ENCODE results near the gene TEKT3. TPM values are rescaled to one million over a fixed set of nuclear protein-coding genes. Genes with fewer than 3 reads are reported as not detected.

TEKT3 gene
- total RNA-seq, 4 donors from 2014 or later: not detected

GRCh38 chr17:15348021-15348420, 6.6 kb upstream of the TEKT3 start:
- no peaks in the 10 kb centered on the region for H3K9me3 ChIP-seq
- intact Hi-C loops (cut with DNase I): loop anchor here (5.0 kb wide), 1 partner anchor 76 kb away; no protein-coding TSS in a partner anchor
- DNase-seq (ENCODE audit: extremely low spot score): no peak
- no peaks in the 10 kb centered on the region for H3K36me3 ChIP-seq
- WGBS: 32% methylated on average over 4 of the region's 4 CpGs
- TF ChIP-seq, protein P1, sequence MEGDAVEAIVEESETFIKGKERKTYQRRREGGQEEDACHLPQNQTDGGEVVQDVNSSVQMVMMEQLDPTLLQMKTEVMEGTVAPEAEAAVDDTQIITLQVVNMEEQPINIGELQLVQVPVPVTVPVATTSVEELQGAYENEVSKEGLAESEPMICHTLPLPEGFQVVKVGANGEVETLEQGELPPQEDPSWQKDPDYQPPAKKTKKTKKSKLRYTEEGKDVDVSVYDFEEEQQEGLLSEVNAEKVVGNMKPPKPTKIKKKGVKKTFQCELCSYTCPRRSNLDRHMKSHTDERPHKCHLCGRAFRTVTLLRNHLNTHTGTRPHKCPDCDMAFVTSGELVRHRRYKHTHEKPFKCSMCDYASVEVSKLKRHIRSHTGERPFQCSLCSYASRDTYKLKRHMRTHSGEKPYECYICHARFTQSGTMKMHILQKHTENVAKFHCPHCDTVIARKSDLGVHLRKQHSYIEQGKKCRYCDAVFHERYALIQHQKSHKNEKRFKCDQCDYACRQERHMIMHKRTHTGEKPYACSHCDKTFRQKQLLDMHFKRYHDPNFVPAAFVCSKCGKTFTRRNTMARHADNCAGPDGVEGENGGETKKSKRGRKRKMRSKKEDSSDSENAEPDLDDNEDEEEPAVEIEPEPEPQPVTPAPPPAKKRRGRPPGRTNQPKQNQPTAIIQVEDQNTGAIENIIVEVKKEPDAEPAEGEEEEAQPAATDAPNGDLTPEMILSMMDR (IDR thresholded peaks at IDR 0.05): no peak
- TF ChIP-seq POLR2A (IDR thresholded peaks at IDR 0.05; ENCODE audit: low read depth) (no peak), POLR2AphosphoS5 (IDR thresholded peaks at IDR 0.05) (no peak), EP300 (IDR thresholded peaks at IDR 0.05) (no peak)
- peaks cover 5 to 33% (median 22%) of the 10 kb centered on the region in 4 donors for H3K4me1 ChIP-seq
- H3K4me3 ChIP-seq: no peak overlapping the region
- H3K27me3 ChIP-seq: peaks cover 0 to 20% (median 0%) of the 10 kb centered on the region in 4 donors
- H3K27ac ChIP-seq (replicated peaks in 1 of 4): no peak overlapping the region

DNA sequence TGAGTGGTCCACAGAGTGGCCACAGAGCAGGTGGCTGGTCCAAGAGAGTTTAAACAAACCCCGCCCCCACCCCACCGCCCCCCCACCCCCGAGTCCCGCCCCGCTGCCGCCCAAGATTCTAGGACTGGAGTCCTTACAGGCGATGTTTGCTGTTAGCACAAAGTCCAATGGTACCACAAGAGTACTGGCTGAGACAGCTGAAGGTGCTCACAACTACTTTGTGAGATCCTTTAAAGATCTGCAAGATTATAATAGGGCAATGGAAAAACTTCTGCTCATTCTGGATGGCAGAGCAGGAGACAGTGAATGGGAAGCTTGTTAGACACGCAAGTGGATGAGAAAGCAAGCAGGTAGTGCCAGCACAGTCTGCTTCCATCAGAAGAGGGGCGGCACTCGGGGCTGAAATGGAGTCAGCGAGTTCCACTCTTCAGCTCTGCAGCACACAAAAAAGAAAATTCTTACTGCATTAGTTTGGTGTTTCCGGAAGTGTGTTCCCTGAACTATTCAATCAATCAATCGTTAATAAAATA, 4.7 kb upstream of the TEKT3 start:
- peaks cover 0 to 39% (median 0%) of the 10 kb centered on the region in 4 donors for H3K27me3 ChIP-seq
- H3K36me3 ChIP-seq: no peaks in the 10 kb centered on the region
- no peak for DNase-seq (ENCODE audit: extremely low spot score)
- H3K4me1 ChIP-seq: peaks cover 5 to 26% (median 24%) of the 10 kb centered on the region in 4 donors
- no peaks in the 10 kb centered on the region for H3K9me3 ChIP-seq
- intact Hi-C loops (cut with DNase I): loop anchor here (5.0 kb wide), 1 partner anchor 74 kb away; no protein-coding TSS in a partner anchor
- no peak for TF ChIP-seq POLR2AphosphoS5 (IDR thresholded peaks at IDR 0.05)
- no peak for TF ChIP-seq EP300 (IDR thresholded peaks at IDR 0.05)
- TF ChIP-seq, protein P1 (IDR thresholded peaks at IDR 0.05): no peak
- no peak for TF ChIP-seq POLR2A (IDR thresholded peaks at IDR 0.05; ENCODE audit: low read depth)
- H3K4me3 ChIP-seq: no peak overlapping the region
- 84% methylated on average over 10 of the region's 13 CpGs for WGBS
- H3K27ac ChIP-seq (replicated peaks in 1 of 4): no peak overlapping the region

DNA sequence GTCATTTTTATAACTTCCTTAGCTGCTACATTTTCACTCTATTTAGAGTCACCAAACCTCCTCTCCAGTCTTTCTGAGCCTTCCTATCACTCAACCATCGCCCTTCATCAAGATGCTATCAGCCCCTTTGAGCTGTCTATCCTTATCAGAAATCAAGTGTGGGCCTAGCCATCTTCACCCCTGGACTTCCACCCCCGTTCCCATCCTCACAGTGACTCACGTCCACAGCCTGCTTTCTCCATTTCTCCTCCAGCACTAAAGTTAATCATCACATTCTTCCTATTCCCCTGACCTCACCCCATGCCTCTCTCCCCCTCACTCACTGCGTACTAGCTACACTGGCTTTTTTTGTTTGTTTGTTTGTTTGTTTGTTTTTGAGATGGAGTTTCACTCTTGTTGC, 2.4 kb upstream of the TEKT3 start:
- TF ChIP-seq EP300 (IDR thresholded peaks at IDR 0.05) (no peak), POLR2AphosphoS5 (IDR thresholded peaks at IDR 0.05) (no peak), POLR2A (IDR thresholded peaks at IDR 0.05; ENCODE audit: low read depth) (no peak)
- TF ChIP-seq, protein P1 (IDR thresholded peaks at IDR 0.05): no peak
- H3K4me3 ChIP-seq: no peak overlapping the region
- H3K9me3 ChIP-seq: no peaks in the 10 kb centered on the region

GRCh38 chr17:15342460-15342859, 1.1 kb upstream of the TEKT3 start:
- Histone ChIP-seq H3K9me3 (no peaks in the 10 kb centered on the region), H3K4me3 (no peak overlapping the region), H3K27me3 (peaks cover 0 to 43% (median 0%) of the 10 kb centered on the region in 4 donors), H3K36me3 (no peaks in the 10 kb centered on the region), H3K4me1 (peaks cover 5 to 19% (median 14%) of the 10 kb centered on the region in 4 donors), H3K27ac (replicated peaks in 1 of 4) (no peak overlapping the region)
- WGBS: 81% methylated on average over 7 of the region's 7 CpGs
- no peak for TF ChIP-seq POLR2AphosphoS5 (IDR thresholded peaks at IDR 0.05)
- TF ChIP-seq, protein P1 (IDR thresholded peaks at IDR 0.05): no peak
- TF ChIP-seq POLR2A (IDR thresholded peaks at IDR 0.05; ENCODE audit: low read depth): no peak
- no peak for TF ChIP-seq EP300 (IDR thresholded peaks at IDR 0.05)
- intact Hi-C loops (cut with DNase I): loop anchor here (5.0 kb wide), 1 partner anchor 80 kb away; no protein-coding TSS in a partner anchor
- no peak for DNase-seq (ENCODE audit: extremely low spot score)

More for the DNA sequence above, 2.4 kb upstream of the TEKT3 start:
- no peak for DNase-seq (ENCODE audit: extremely low spot score)
- H3K27me3 ChIP-seq: peaks cover 0 to 43% (median 0%) of the 10 kb centered on the region in 4 donors
- peaks cover 5 to 25% (median 21%) of the 10 kb centered on the region in 4 donors for H3K4me1 ChIP-seq
- no peaks in the 10 kb centered on the region for H3K36me3 ChIP-seq
- intact Hi-C loops (cut with DNase I): loop anchor here (5.0 kb wide), 1 partner anchor 81 kb away; no protein-coding TSS in a partner anchor
- WGBS: 80% methylated on average over 4 of the region's 4 CpGs
- H3K27ac ChIP-seq (replicated peaks in 1 of 4): no peak overlapping the region

All from esophagus muscularis mucosa (tissue), 4 donors.